Liver (tissue), 9 donors: Measurements from ENCODE around the gene ERC2. TPM values are rescaled to one million over a fixed set of nuclear protein-coding genes. Genes with fewer than 3 reads are reported as not detected.

Experiments
- DNase-seq: peaks from one replicate; pipeline ENCODE4 v3.0.0-alpha.2; 2017; ENCODE audit warnings: low spot score
- H3K27ac ChIP-seq, 2 donors: one replicate each; pipeline ENCODE4 v1.7.0; 2013; ENCODE audit warnings: inconsistent platforms in 2 of 2, low read length in 2 of 2, control low read depth in 1 of 2, low read depth in 1 of 2, mild to moderate bottlenecking in 1 of 2
- H3K27me3 ChIP-seq, 4 donors: one replicate each; pipeline versions ENCODE4 v1.6.1 to v1.7.0; 2013; ENCODE audit warnings: low read length in 3 of 4, inconsistent platforms in 1 of 4, mild to moderate bottlenecking in 1 of 4, moderate library complexity in 1 of 4; ENCODE audit not compliant: control insufficient read depth in 4 of 4, insufficient read depth in 4 of 4
- H3K36me3 ChIP-seq, 4 donors: one replicate each; pipeline versions ENCODE4 v1.6.1 to v1.7.0; 2013; ENCODE audit warnings: low read length in 3 of 4, mild to moderate bottlenecking in 3 of 4, low read depth in 1 of 4, moderate library complexity in 1 of 4; ENCODE audit not compliant: control insufficient read depth in 4 of 4, insufficient read depth in 3 of 4
- H3K4me1 ChIP-seq, 4 donors: one replicate each; pipeline versions ENCODE4 v1.6.1 to v1.7.0; 2013; ENCODE audit warnings: low read length in 3 of 4, mild to moderate bottlenecking in 3 of 4, moderate library complexity in 1 of 4; ENCODE audit not compliant: control insufficient read depth in 4 of 4, insufficient read depth in 4 of 4
- H3K4me3 ChIP-seq, 3 donors: one replicate each; pipeline versions ENCODE4 v1.6.1 to v1.7.0; 2013; ENCODE audit warnings: low read length in 3 of 3, control low read depth in 1 of 3, low read depth in 1 of 3, mild to moderate bottlenecking in 1 of 3
- H3K9ac ChIP-seq, 2 donors: one replicate each; pipeline ENCODE4 v1.7.0; 2013; ENCODE audit warnings: low read length in 2 of 2, mild to moderate bottlenecking in 2 of 2, moderate library complexity in 2 of 2, control low read depth in 1 of 2, low read depth in 1 of 2
- H3K9me3 ChIP-seq, 4 donors: one replicate each; pipeline versions ENCODE4 v1.6.1 to v1.7.0; 2013; ENCODE audit warnings: low read length in 3 of 4; ENCODE audit not compliant: control insufficient read depth in 4 of 4
- EGR1 ChIP-seq, 2 donors: IDR thresholded peaks; 2 replicates each; pipeline ENCODE4 v1.6.1; 2016 to 2018; ENCODE audit warnings: antibody characterized with exemption in 2 of 2, low read depth in 2 of 2
- FOXA2 ChIP-seq: IDR thresholded peaks from 2 replicates; pipeline ENCODE4 v1.6.1; 2016; ENCODE audit warnings: antibody characterized with exemption
- HNF4G ChIP-seq: IDR thresholded peaks from 2 replicates; pipeline ENCODE4 v1.6.1; 2016; ENCODE audit warnings: antibody characterized with exemption
- JUND ChIP-seq, 2 donors: IDR thresholded peaks; 2 replicates each; pipeline ENCODE4 v1.6.1; 2016; ENCODE audit warnings: antibody characterized with exemption in 2 of 2
- RXRA ChIP-seq, 2 donors: IDR thresholded peaks; 2 replicates each; pipeline ENCODE4 v1.6.1; 2017 to 2018; ENCODE audit warnings: antibody characterized with exemption in 2 of 2, mild to moderate bottlenecking in 1 of 2
- TAF1 ChIP-seq: conservative IDR thresholded peaks from 2 replicates; pipeline ENCODE4 v1.6.1; 2016; ENCODE audit warnings: antibody characterized with exemption, mild to moderate bottlenecking
- YY1 ChIP-seq: IDR thresholded peaks from 2 replicates; pipeline ENCODE4 v1.6.1; 2016; ENCODE audit warnings: antibody characterized with exemption, mild to moderate bottlenecking
- WGBS: extraction: QIAGEN DNeasy Blood & Tissue Kit; methylation state at CpG from one replicate; pipeline ENCODE4 v1.1.7; 2013; 5-methylcytosine and 5-hydroxymethylcytosine counted together
- polyA plus RNA-seq, 2 donors: library from polyadenylated mRNA; stranded (reverse) in 1 of 2; unstranded in 1 of 2; fragments of 200-250 nt in 1 of 2; fragments of >200 nt in 1 of 2; fragmentation: Nextera tagmentation in 1 of 2; extraction: Ambion mirVana in 1 of 2; gene quantifications; one replicate each; pipeline versions ENCODE4 v1.2.1 to v1.2.3, GENCODE V29; 2013 to 2015
- total RNA-seq, 2 donors: library from RNA; depleted of rRNA; stranded (reverse); fragments of >200 nt; gene quantifications; one replicate each; pipeline ENCODE4 v1.2.3, GENCODE V29; 2014
- TF ChIP-seq, protein P1 (sequence below): fragments of 150-350 bp; IDR thresholded peaks from 2 replicates; pipeline ENCODE4 v1.5.1; 2017; ENCODE audit warnings: improper control_type of control experiment, low read depth, low read length; ENCODE audit not compliant: missing input control
- TF ChIP-seq, protein P2 (sequence below): IDR thresholded peaks from 2 replicates; pipeline ENCODE4 v1.6.1; 2016; ENCODE audit warnings: antibody characterized with exemption
- TF ChIP-seq, protein P3 (sequence below): IDR thresholded peaks from 2 replicates; pipeline ENCODE4 v1.6.1; 2016; ENCODE audit warnings: antibody characterized with exemption, mild to moderate bottlenecking
- donor health status: healthy.
- donor health status: healthy.
- donor health status: healthy.
- donor health status: healthy.
- donor health status: healthy.

The ERC2 gene
- total and polyA plus RNA-seq, 4 donors: 0.14 to 0.25 TPM; not detected in 2

DNA sequence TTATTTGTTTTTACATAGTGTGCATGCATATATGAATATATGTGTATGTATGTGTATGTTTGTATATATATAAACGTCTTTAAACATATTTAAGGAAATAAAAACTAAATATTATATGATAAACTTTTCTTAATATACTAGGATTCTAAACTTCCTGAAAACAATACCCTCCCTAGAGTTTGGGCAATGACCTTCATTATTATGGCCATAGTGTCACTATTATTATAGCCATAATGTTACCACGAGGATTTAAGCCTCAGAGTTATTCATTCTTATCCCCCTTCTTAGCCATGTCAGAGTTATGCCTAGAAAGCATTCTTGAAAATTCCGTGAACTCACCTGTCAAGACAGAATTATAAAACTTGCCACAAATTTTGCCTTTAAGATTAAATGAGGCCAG, 335.5 kb downstream of the ERC2 start:
- H3K9me3 ChIP-seq: no peaks in the 10 kb centered on the region
- no peak overlapping the region for H3K27ac ChIP-seq
- H3K27me3 ChIP-seq: no peaks in the 10 kb centered on the region
- H3K4me3 ChIP-seq: no peak overlapping the region
- H3K36me3 ChIP-seq: no peaks in the 10 kb centered on the region
- no peak for TF ChIP-seq HNF4G
- WGBS: 70% methylated on average over 3 of the region's 3 CpGs
- DNase-seq: no peak
- no peaks in the 10 kb centered on the region for H3K4me1 ChIP-seq
- H3K9ac ChIP-seq: no peak overlapping the region

DNA sequence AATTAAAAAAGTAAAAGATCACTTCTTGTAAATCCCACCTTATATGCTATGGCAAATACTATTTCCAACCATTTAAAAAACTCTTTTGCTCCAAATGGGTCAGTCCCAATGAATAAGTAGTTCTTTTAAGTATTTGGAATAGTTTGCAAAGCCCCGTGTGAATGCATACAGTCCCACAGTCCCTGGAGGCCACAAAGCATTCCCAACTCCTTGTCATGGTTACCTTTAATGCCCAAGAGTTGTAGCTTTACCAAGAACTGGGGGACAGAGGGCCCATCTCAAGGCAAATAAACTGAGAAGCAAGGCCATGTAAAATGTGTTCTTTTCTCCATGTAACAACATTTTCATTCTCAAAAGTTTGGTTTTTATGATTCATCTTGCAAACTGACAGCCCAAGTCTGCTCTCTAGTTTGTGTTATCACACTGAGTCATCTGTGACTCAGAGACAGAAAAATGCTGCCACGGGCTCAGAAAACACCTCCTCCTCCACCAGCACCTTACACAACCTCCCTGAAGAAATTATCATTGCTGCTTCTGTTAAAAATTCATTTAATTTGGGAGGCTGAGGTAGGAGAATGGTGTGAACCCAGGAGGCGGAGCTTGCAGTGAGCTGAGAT, 336.2 kb downstream of the ERC2 start:
- no peak overlapping the region for H3K27ac ChIP-seq
- no peaks in the 10 kb centered on the region for H3K9me3 ChIP-seq
- H3K4me1 ChIP-seq: no peaks in the 10 kb centered on the region
- WGBS: 49% methylated on average over 3 of the region's 3 CpGs
- H3K9ac ChIP-seq: no peak overlapping the region
- H3K36me3 ChIP-seq: no peaks in the 10 kb centered on the region
- DNase-seq: no peak
- TF ChIP-seq, protein P1, sequence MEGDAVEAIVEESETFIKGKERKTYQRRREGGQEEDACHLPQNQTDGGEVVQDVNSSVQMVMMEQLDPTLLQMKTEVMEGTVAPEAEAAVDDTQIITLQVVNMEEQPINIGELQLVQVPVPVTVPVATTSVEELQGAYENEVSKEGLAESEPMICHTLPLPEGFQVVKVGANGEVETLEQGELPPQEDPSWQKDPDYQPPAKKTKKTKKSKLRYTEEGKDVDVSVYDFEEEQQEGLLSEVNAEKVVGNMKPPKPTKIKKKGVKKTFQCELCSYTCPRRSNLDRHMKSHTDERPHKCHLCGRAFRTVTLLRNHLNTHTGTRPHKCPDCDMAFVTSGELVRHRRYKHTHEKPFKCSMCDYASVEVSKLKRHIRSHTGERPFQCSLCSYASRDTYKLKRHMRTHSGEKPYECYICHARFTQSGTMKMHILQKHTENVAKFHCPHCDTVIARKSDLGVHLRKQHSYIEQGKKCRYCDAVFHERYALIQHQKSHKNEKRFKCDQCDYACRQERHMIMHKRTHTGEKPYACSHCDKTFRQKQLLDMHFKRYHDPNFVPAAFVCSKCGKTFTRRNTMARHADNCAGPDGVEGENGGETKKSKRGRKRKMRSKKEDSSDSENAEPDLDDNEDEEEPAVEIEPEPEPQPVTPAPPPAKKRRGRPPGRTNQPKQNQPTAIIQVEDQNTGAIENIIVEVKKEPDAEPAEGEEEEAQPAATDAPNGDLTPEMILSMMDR: no peak
- H3K4me3 ChIP-seq: no peak overlapping the region
- no peaks in the 10 kb centered on the region for H3K27me3 ChIP-seq

DNA sequence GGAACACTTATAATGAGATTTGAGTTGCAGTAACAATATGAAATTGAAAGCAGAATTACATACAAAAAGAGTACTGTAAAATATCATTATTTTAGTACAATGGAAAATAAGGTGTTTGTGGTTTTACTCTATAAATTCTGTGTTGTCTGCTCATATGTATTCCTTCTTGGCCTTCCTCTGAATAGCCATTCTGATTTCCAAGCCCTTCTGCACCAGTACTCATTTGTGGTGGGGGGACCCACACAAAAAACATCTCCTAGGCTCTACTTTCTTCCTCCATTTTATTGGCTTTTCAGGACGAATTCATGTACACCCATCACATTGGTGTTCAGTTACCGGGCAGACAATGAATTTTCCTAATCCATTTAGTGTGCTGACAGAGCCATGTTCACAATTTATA, 338.2 kb downstream of the ERC2 start:
- no peaks in the 10 kb centered on the region for H3K36me3 ChIP-seq
- WGBS: 82% methylated on average over 2 of the region's 2 CpGs
- H3K9ac ChIP-seq: no peak overlapping the region
- no peaks in the 10 kb centered on the region for H3K9me3 ChIP-seq
- H3K4me3 ChIP-seq: no peak overlapping the region
- no peak for DNase-seq
- no peaks in the 10 kb centered on the region for H3K4me1 ChIP-seq
- H3K27ac ChIP-seq: no peak overlapping the region
- no peak for TF ChIP-seq TAF1
- no peak for TF ChIP-seq EGR1 (IDR thresholded peaks at IDR 0.05; ENCODE audit: low read depth in 2 of 2)
- no peak for TF ChIP-seq YY1
- TF ChIP-seq, protein P2, sequence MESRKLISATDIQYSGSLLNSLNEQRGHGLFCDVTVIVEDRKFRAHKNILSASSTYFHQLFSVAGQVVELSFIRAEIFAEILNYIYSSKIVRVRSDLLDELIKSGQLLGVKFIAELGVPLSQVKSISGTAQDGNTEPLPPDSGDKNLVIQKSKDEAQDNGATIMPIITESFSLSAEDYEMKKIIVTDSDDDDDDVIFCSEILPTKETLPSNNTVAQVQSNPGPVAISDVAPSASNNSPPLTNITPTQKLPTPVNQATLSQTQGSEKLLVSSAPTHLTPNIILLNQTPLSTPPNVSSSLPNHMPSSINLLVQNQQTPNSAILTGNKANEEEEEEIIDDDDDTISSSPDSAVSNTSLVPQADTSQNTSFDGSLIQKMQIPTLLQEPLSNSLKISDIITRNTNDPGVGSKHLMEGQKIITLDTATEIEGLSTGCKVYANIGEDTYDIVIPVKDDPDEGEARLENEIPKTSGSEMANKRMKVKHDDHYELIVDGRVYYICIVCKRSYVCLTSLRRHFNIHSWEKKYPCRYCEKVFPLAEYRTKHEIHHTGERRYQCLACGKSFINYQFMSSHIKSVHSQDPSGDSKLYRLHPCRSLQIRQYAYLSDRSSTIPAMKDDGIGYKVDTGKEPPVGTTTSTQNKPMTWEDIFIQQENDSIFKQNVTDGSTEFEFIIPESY: no peak
- H3K27me3 ChIP-seq: no peaks in the 10 kb centered on the region

DNA sequence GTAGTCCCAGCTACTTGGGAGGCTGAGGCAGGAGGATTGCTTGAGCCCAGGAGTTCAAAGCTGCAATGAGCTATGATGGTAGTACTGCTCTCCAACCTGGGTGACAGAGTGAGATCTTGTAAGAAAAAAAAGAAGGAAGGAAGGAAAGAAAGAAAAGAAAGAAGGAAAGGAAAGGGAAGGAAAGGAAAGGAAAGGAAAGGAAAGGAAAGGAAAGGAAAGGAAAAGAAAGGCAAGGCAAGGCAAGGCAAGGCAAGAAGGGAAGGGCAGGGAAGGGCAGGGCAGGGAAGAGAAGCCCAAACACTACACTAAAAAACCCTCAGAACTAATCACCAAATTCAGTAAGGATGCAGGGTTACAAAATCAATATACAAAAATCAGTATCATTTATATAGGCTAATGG, 341.6 kb downstream of the ERC2 start:
- no peak overlapping the region for H3K9ac ChIP-seq
- no peak overlapping the region for H3K27ac ChIP-seq
- H3K9me3 ChIP-seq: no peaks in the 10 kb centered on the region
- peaks cover 0 to 2% (median 0%) of the 10 kb centered on the region in 4 donors for H3K27me3 ChIP-seq
- H3K4me1 ChIP-seq: no peaks in the 10 kb centered on the region
- H3K4me3 ChIP-seq: no peak overlapping the region
- no peak for DNase-seq
- no peaks in the 10 kb centered on the region for H3K36me3 ChIP-seq
- TF ChIP-seq, protein P3, sequence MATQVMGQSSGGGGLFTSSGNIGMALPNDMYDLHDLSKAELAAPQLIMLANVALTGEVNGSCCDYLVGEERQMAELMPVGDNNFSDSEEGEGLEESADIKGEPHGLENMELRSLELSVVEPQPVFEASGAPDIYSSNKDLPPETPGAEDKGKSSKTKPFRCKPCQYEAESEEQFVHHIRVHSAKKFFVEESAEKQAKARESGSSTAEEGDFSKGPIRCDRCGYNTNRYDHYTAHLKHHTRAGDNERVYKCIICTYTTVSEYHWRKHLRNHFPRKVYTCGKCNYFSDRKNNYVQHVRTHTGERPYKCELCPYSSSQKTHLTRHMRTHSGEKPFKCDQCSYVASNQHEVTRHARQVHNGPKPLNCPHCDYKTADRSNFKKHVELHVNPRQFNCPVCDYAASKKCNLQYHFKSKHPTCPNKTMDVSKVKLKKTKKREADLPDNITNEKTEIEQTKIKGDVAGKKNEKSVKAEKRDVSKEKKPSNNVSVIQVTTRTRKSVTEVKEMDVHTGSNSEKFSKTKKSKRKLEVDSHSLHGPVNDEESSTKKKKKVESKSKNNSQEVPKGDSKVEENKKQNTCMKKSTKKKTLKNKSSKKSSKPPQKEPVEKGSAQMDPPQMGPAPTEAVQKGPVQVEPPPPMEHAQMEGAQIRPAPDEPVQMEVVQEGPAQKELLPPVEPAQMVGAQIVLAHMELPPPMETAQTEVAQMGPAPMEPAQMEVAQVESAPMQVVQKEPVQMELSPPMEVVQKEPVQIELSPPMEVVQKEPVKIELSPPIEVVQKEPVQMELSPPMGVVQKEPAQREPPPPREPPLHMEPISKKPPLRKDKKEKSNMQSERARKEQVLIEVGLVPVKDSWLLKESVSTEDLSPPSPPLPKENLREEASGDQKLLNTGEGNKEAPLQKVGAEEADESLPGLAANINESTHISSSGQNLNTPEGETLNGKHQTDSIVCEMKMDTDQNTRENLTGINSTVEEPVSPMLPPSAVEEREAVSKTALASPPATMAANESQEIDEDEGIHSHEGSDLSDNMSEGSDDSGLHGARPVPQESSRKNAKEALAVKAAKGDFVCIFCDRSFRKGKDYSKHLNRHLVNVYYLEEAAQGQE: no peak
- TF ChIP-seq EGR1 (IDR thresholded peaks at IDR 0.05; ENCODE audit: low read depth in 2 of 2) (no peak), JUND (IDR thresholded peaks at IDR 0.05) (no peak), YY1 (no peak), TAF1 (no peak), RXRA (IDR thresholded peaks at IDR 0.05) (no peak), FOXA2 (no peak)
- TF ChIP-seq, protein P1: no peak
- TF ChIP-seq, protein P2: no peak
